DOHH2 (cell line): ENCODE data around the gene LDLRAD4.

Experiments used
- EZH2phosphoT487 ChIP-seq: fragments of 200-600 bp; sonication (generic); IDR thresholded peaks from 2 replicates; pipeline ENCODE4 v1.6.1; 2017; ENCODE audit warnings: borderline replicate concordance, mild to moderate bottlenecking, antibody characterized with exemption, low read length, moderate library complexity, mixed read lengths
- TF ChIP-seq, protein P1 (sequence below): fragments of 200-600 bp; sonication (generic); IDR thresholded peaks from one replicate; pipeline ENCODE4 v1.5.1; 2014; ENCODE audit warnings: antibody characterized with exemption, mild to moderate bottlenecking, low read depth, low read length; ENCODE audit not compliant: poor library complexity, severe bottlenecking

GRCh38 chr18:13429016-13429415 lies 210.5 kb downstream of the LDLRAD4 start:
- TF ChIP-seq EZH2phosphoT487 = no peak
- TF ChIP-seq, protein P1, sequence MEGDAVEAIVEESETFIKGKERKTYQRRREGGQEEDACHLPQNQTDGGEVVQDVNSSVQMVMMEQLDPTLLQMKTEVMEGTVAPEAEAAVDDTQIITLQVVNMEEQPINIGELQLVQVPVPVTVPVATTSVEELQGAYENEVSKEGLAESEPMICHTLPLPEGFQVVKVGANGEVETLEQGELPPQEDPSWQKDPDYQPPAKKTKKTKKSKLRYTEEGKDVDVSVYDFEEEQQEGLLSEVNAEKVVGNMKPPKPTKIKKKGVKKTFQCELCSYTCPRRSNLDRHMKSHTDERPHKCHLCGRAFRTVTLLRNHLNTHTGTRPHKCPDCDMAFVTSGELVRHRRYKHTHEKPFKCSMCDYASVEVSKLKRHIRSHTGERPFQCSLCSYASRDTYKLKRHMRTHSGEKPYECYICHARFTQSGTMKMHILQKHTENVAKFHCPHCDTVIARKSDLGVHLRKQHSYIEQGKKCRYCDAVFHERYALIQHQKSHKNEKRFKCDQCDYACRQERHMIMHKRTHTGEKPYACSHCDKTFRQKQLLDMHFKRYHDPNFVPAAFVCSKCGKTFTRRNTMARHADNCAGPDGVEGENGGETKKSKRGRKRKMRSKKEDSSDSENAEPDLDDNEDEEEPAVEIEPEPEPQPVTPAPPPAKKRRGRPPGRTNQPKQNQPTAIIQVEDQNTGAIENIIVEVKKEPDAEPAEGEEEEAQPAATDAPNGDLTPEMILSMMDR = no peak
